Progenitor cell of endocrine pancreas (in vitro differentiated cells): ENCODE results near the gene ALG3. TPM values are rescaled to one million over a fixed set of nuclear protein-coding genes. Genes with fewer than 3 reads are reported as not detected.
"Not testable (repeated sequence)": the region's sequence is repeated elsewhere in the genome, so short reads cannot be mapped to it uniquely, and the experiment has no call there.

Experiments used
- DNase-seq: peaks from one replicate; pipeline ENCODE4 v3.0.0; 2021; ENCODE audit warnings: low spot score; ENCODE audit not compliant: unreplicated experiment
- H3K27ac Mint-ChIP-seq: 2 replicates; pipeline ENCODE4 v1.8.0; 2021; ENCODE audit warnings: mild to moderate bottlenecking, moderate library complexity, mixed read lengths
- H3K27me3 Mint-ChIP-seq: 2 replicates; pipeline ENCODE4 v1.8.0; 2021; ENCODE audit warnings: mixed read lengths
- H3K36me3 Mint-ChIP-seq: 2 replicates; pipeline ENCODE4 v1.8.0; 2022; ENCODE audit warnings: mixed read lengths; ENCODE audit not compliant: insufficient read depth
- H3K4me1 Mint-ChIP-seq: 2 replicates; pipeline ENCODE4 v1.8.0; 2021; ENCODE audit warnings: low read depth, mixed read lengths
- H3K4me3 Mint-ChIP-seq: 2 replicates; pipeline ENCODE4 v1.8.0; 2021; ENCODE audit warnings: low read depth, mild to moderate bottlenecking, moderate library complexity, mixed read lengths
- H3K9me3 Mint-ChIP-seq: 2 replicates; pipeline ENCODE4 v1.8.0; 2021; ENCODE audit warnings: low read depth, mixed read lengths
- total RNA-seq: library from RNA; stranded (reverse); gene quantifications from 2 replicates; pipeline ENCODE4 v1.2.1, GENCODE V29; 2021
- TF ChIP-seq, protein P1 (sequence below): fragments of 200-600 bp; sonication (generic); IDR thresholded peaks from one replicate; pipeline ENCODE4 v1.5.0; 2021; ENCODE audit warnings: antibody characterized with exemption, mild to moderate bottlenecking; ENCODE audit not compliant: unreplicated experiment

ALG3 gene
- total RNA-seq, 1 donor from 2014 or later, result 34.5 TPM

GRCh38 chr3:184282941-184283340 is 34.2 kb upstream of the ALG3 start:
- no peak overlapping the region for H3K4me3 Mint-ChIP-seq
- peaks cover 40% of the 10 kb centered on the region for H3K27me3 Mint-ChIP-seq
- H3K27ac Mint-ChIP-seq, result no peak overlapping the region
- H3K9me3 Mint-ChIP-seq, result no peaks in the 10 kb centered on the region
- H3K36me3 Mint-ChIP-seq, result no peaks in the 10 kb centered on the region
- no peak for DNase-seq
- TF ChIP-seq, protein P1, sequence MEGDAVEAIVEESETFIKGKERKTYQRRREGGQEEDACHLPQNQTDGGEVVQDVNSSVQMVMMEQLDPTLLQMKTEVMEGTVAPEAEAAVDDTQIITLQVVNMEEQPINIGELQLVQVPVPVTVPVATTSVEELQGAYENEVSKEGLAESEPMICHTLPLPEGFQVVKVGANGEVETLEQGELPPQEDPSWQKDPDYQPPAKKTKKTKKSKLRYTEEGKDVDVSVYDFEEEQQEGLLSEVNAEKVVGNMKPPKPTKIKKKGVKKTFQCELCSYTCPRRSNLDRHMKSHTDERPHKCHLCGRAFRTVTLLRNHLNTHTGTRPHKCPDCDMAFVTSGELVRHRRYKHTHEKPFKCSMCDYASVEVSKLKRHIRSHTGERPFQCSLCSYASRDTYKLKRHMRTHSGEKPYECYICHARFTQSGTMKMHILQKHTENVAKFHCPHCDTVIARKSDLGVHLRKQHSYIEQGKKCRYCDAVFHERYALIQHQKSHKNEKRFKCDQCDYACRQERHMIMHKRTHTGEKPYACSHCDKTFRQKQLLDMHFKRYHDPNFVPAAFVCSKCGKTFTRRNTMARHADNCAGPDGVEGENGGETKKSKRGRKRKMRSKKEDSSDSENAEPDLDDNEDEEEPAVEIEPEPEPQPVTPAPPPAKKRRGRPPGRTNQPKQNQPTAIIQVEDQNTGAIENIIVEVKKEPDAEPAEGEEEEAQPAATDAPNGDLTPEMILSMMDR, result no peak
- no peaks in the 10 kb centered on the region for H3K4me1 Mint-ChIP-seq

DNA sequence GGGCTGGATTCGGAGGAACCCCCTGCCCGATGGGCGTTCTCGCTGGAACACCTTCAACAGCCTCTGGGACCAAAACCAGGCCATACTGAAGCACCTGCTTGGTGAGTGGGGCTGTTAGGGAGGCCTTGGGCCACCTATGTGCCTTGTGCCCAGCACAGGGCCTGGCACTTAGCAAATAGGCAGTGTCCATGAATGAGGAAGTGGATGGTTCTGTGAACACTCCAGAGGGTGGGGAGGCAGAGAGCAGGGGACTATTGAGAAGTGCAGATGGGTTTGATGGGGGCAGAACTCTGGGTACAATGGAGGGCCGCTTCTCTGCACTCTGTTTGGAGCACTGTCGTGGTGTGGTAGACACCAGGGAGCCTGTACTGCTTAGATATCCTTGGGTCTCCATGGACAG is 28.6 kb upstream of the ALG3 start:
- H3K27ac Mint-ChIP-seq, result no peak overlapping the region
- peaks cover 2% of the 10 kb centered on the region for H3K4me1 Mint-ChIP-seq
- TF ChIP-seq, protein P1, result no peak
- no peak overlapping the region for H3K4me3 Mint-ChIP-seq
- H3K9me3 Mint-ChIP-seq, result no peaks in the 10 kb centered on the region
- no peak for DNase-seq
- peaks cover 54% of the 10 kb centered on the region for H3K27me3 Mint-ChIP-seq
- no peaks in the 10 kb centered on the region for H3K36me3 Mint-ChIP-seq

DNA sequence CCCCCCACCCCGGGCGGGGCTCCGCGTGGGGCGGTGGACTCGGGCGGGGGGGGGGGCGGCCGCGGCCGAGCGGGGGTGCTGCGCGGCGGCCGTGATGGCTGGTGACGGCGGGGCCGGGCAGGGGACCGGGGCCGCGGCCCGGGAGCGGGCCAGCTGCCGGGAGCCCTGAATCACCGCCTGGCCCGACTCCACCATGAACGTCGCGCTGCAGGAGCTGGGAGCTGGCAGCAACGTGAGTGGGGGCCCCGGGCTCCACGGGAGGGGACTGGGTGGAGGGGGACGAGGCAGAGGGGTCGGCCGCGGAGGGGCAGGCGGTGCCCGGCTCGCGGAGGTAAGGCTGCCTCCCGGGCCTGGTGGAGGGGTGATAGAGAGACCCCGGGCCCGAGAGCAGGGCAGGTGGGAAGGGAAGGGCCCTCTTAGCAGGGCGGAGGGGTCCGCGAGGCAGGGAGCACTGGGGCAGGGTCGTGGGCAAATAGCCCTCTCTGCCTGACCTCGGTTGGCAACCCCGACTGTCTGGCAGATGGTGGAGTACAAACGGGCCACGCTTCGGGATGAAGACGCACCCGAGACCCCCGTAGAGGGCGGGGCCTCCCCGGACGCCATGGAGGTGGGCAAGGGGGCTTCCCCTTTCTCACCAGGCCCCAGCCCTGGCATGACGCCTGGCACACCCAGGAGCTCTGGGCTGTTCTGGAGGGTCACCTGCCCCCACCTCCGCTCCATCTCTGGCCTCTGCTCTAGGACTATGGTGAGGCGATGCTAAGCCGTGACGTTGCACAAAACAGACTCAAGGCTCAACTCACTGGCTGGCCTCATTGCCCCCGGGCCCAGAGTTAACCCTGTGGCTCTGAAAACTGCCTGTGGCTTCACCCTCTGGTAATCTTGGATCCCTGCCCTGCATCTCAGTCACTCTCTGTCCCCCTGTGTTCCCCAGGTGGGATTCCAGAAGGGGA is 27.5 kb upstream of the ALG3 start, which contains the start of gene ECE2:
ECE2 (plus strand) TSS at position 62 of the 950 bp plus-strand sequence; CDS start at position 194, 132 bp downstream.
- no peak within 1 kb of the TSS for H3K27ac Mint-ChIP-seq
- H3K4me3 Mint-ChIP-seq, result peak within 1 kb of the TSS; percentile 9
- no peaks in the 10 kb centered on the region for H3K36me3 Mint-ChIP-seq
- TF ChIP-seq, protein P1, result no peak
- no peak for DNase-seq
- peaks cover 59% of the 10 kb centered on the region for H3K27me3 Mint-ChIP-seq
- H3K9me3 Mint-ChIP-seq, result no peaks in the 10 kb centered on the region
- peaks cover 2% of the 10 kb centered on the region for H3K4me1 Mint-ChIP-seq

GRCh38 chr3:184275381-184275701 is 26.6 kb upstream of the ALG3 start:
- H3K9me3 Mint-ChIP-seq, result no peaks in the 10 kb centered on the region
- no peaks in the 10 kb centered on the region for H3K36me3 Mint-ChIP-seq
- H3K4me3 Mint-ChIP-seq, result peak overlapping the region; percentile 9
- no peak overlapping the region for H3K27ac Mint-ChIP-seq
- DNase-seq, result no peak
- peaks cover 56% of the 10 kb centered on the region for H3K27me3 Mint-ChIP-seq
- peaks cover 2% of the 10 kb centered on the region for H3K4me1 Mint-ChIP-seq
- TF ChIP-seq, protein P1, result no peak

DNA sequence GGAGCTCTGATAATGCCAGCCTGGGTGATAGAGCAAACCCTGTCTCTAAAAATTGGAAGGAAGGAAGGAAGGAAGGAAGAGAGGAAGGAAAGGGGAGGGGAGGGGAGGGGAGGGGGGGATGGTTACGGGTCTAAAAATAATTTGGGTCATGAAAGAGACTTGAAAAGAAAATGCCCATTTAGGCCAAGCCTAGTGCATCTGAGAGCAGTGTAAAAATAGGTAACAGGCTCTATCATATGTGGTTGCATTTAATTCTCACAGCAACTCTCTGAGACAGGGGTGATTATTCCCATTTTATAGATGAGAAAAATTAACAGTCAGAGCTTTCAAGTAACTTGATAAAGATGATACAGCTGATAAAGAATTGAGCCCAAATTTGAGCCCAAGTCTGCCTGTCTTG is 23.5 kb upstream of the ALG3 start:
- Mint-ChIP-seq H3K27ac (no peak overlapping the region), H3K27me3 (peaks cover 45% of the 10 kb centered on the region), H3K9me3 (peaks cover 2% of the 10 kb centered on the region), H3K4me3 (no peak overlapping the region), H3K36me3 (no peaks in the 10 kb centered on the region), H3K4me1 (peaks cover 2% of the 10 kb centered on the region)
- no peak for DNase-seq
- TF ChIP-seq, protein P1, result no peak

- DNase-seq, H3K36me3 Mint-ChIP-seq, H3K27ac Mint-ChIP-seq, H3K4me1 Mint-ChIP-seq, H3K9me3 Mint-ChIP-seq, H3K4me3 Mint-ChIP-seq: not testable (repeated sequence)
- peaks cover 49% of the 10 kb centered on the region for H3K27me3 Mint-ChIP-seq
These were observed 18.5 kb upstream of the ALG3 start for GRCh38 chr3:184267249-184267648.
